ENCODE measurements around the gene HIPK2.

The HIPK2 gene

GRCh38 chr7:139667377-139667776, 110.4 kb downstream of the HIPK2 start:
- DNase-seq = no peak

GRCh38 chr7:139666501-139666900, 111.3 kb downstream of the HIPK2 start:
- DNase-seq = no peak

GRCh38 chr7:139664434-139664833, 113.4 kb downstream of the HIPK2 start:
- no peak for DNase-seq

GRCh38 chr7:139663608-139664177, 114.1 kb downstream of the HIPK2 start:
- no peak for DNase-seq

- DNase-seq = no peak
Observed at GRCh38 chr7:139661903-139662302, 115.9 kb downstream of the HIPK2 start.

GRCh38 chr7:139661043-139661440, 116.8 kb downstream of the HIPK2 start:
- DNase-seq = no peak

- no peak for DNase-seq
Observed at GRCh38 chr7:139660317-139661042, 117.3 kb downstream of the HIPK2 start.

- no peak for DNase-seq
Observed at GRCh38 chr7:139659922-139660316, 117.9 kb downstream of the HIPK2 start.

GRCh38 chr7:139658908-139659675, 118.7 kb downstream of the HIPK2 start:
- DNase-seq = no peak

GRCh38 chr7:139658296-139658695, 119.5 kb downstream of the HIPK2 start:
- no peak for DNase-seq

GRCh38 chr7:139657725-139658124, 120.1 kb downstream of the HIPK2 start:
- no peak for DNase-seq

- no peak for DNase-seq
Observed at GRCh38 chr7:139656387-139656786, 121.4 kb downstream of the HIPK2 start.

GRCh38 chr7:139655305-139655704, 122.5 kb downstream of the HIPK2 start:
- no peak for DNase-seq

GRCh38 chr7:139654276-139655181, 123.3 kb downstream of the HIPK2 start:
- no peak for DNase-seq

GRCh38 chr7:139651914-139652313, 125.9 kb downstream of the HIPK2 start:
- DNase-seq = no peak

GRCh38 chr7:139651308-139651707, 126.5 kb downstream of the HIPK2 start:
- DNase-seq = no peak

GRCh38 chr7:139650429-139651100, 127.2 kb downstream of the HIPK2 start:
- DNase-seq = no peak

GRCh38 chr7:139648941-139649425, 128.8 kb downstream of the HIPK2 start:
- no peak for DNase-seq

GRCh38 chr7:139648391-139648861, 129.4 kb downstream of the HIPK2 start:
- no peak for DNase-seq

GRCh38 chr7:139647814-139648390, 129.9 kb downstream of the HIPK2 start:
- no peak for DNase-seq

GRCh38 chr7:139647085-139647484, 130.7 kb downstream of the HIPK2 start:
- DNase-seq = no peak

- DNase-seq = no peak
Observed at GRCh38 chr7:139646566-139646965, 131.2 kb downstream of the HIPK2 start.
